CD4-positive, alpha-beta T cell (primary cell): ENCODE data around the gene MPRIP. TPM values are rescaled to one million over a fixed set of nuclear protein-coding genes. Genes with fewer than 3 reads are reported as not detected.
A peak's percentile ranks its signal among the peaks of the same experiment; 100 is the strongest.

Experiments used
- ATAC-seq: fragments of 200-7000 bp; cut with Tn5 transposase; one replicate; pipeline ENCODE4 v1.10.0; 2022; ENCODE audit warnings: mild to moderate bottlenecking; ENCODE audit not compliant: poor library complexity
- CTCF ChIA-PET: fragments of 350-600 bp; sonication (Branson Sonifier 250); formaldehyde crosslinking; loops from one replicate; lab custom pipeline; 2021; ENCODE audit warnings: antibody characterized with exemption, inconsistent platforms; lab: Charles Lee
- POLR2A ChIA-PET: fragments of 350-600 bp; sonication (Branson Sonifier 250); formaldehyde crosslinking; loops from one replicate; lab custom pipeline; 2021; ENCODE audit warnings: antibody characterized with exemption, inconsistent platforms; lab: Charles Lee
- DNase-seq, 14 experiments: peaks; one replicate each; pipeline ENCODE4 v3.0.0-alpha.2; 2013 to 2020; ENCODE audit warnings: mixed read lengths in 2 of 14
- H3K27ac ChIP-seq, 2 donors: one replicate each; pipeline versions ENCODE4 v1.5.1 to v1.7.0; 2013; ENCODE audit warnings: low read length in 2 of 2, low read depth in 1 of 2, mild to moderate bottlenecking in 1 of 2
- H3K27me3 ChIP-seq, 2 experiments: 1 replicate in 1 of 2; 2 replicates in 1 of 2; pipeline versions ENCODE4 v1.6.1 to v1.7.0; 2013; ENCODE audit warnings: low read length in 2 of 2, control low read depth in 1 of 2, mild to moderate bottlenecking in 1 of 2, moderate library complexity in 1 of 2; ENCODE audit not compliant: insufficient read depth in 2 of 2, control insufficient read depth in 1 of 2
- H3K36me3 ChIP-seq: one replicate; pipeline ENCODE4 v1.6.1; 2013; ENCODE audit warnings: low read length, control low read depth; ENCODE audit not compliant: insufficient read depth
- H3K4me1 ChIP-seq: one replicate; pipeline ENCODE4 v1.6.1; 2013; ENCODE audit warnings: low read length, control low read depth; ENCODE audit not compliant: insufficient read depth
- H3K4me3 ChIP-seq: one replicate; pipeline ENCODE4 v1.5.1; 2013; ENCODE audit warnings: mild to moderate bottlenecking, low read length, moderate library complexity
- H3K9me3 ChIP-seq, 2 experiments: 1 replicate in 1 of 2; 2 replicates in 1 of 2; pipeline versions ENCODE4 v1.6.1 to v1.7.0; 2013; ENCODE audit warnings: low read length in 2 of 2, mild to moderate bottlenecking in 2 of 2, control low read depth in 1 of 2, moderate library complexity in 1 of 2; ENCODE audit not compliant: control insufficient read depth in 1 of 2, insufficient read depth in 1 of 2
- H3K27ac Mint-ChIP-seq: one replicate; pipeline ENCODE4 v1.8.0; 2020; ENCODE audit warnings: mixed read lengths
- H3K27me3 Mint-ChIP-seq: one replicate; pipeline ENCODE4 v1.8.0; 2021; ENCODE audit warnings: mixed read lengths
- H3K36me3 Mint-ChIP-seq: one replicate; pipeline ENCODE4 v1.8.0; 2021; ENCODE audit warnings: low read depth, mixed read lengths
- H3K4me1 Mint-ChIP-seq: one replicate; pipeline ENCODE4 v1.8.0; 2021; ENCODE audit warnings: low read depth, mixed read lengths
- H3K4me3 Mint-ChIP-seq: one replicate; pipeline ENCODE4 v1.8.0; 2020; ENCODE audit warnings: mild to moderate bottlenecking, mixed read lengths
- H3K9me3 Mint-ChIP-seq: one replicate; pipeline ENCODE4 v1.8.0; 2020; ENCODE audit warnings: mixed read lengths
- CTCF ChIP-seq: fragments of 200-600 bp; IDR thresholded peaks from one replicate; pipeline ENCODE4 v1.8.0; 2022; ENCODE audit warnings: antibody characterized with exemption, mild to moderate bottlenecking
- intact Hi-C, 2 experiments: fragments of 100-400 bp; cut with DNase I in 1 of 2; cut with micrococcal nuclease in 1 of 2; formaldehyde crosslinking; loops; one replicate each; pipeline versions ENCODE4 v1.15.1 to v1.9.0; 2023 to 2025; cut with DNase I, micrococcal nuclease
- total RNA-seq, 174 experiments: library from RNA in 2 of 174; stranded (reverse) in 2 of 174; gene quantifications; one replicate each; pipeline ENCODE4 v1.2.3 and lab custom pipeline; 2021 to 2026

Gene MPRIP
- total RNA-seq, 2 experiments from 2014 or later = 176 to 188 TPM

- Mint-ChIP-seq H3K36me3 (peaks cover 71% of the 10 kb centered on the region), H3K27ac (no peak overlapping the region)
- POLR2A ChIA-PET = interaction anchor here (1.0 to 1.6 kb wide), 5 partner anchors 22 to 139 kb away, joined by 3 to 4 read pairs (median 4); no protein-coding TSS in a partner anchor
Observed at GRCh38 chr17:17141279-17141678, 99.0 kb downstream of the MPRIP start.

GRCh38 chr17:17141860-17142552 is 99.7 kb downstream of the MPRIP start:
- Mint-ChIP-seq H3K27ac (peak overlapping the region; percentile 53), H3K4me1 (peaks cover 7% of the 10 kb centered on the region), H3K36me3 (peaks cover 71% of the 10 kb centered on the region), H3K9me3 (no peaks in the 10 kb centered on the region), H3K4me3 (no peak overlapping the region), H3K27me3 (no peaks in the 10 kb centered on the region)
- intact Hi-C loops = loop anchor here (1.0 kb wide), 1 partner anchor 171 kb away; no protein-coding TSS in a partner anchor
- peak; percentile 29 to 80 (median 52) for DNase-seq
- peak; percentile 89 for ATAC-seq
- no peak overlapping the region for H3K27ac ChIP-seq
- peaks cover 26% of the 10 kb centered on the region for H3K4me1 ChIP-seq
- peaks cover 70% of the 10 kb centered on the region for H3K36me3 ChIP-seq
- TF ChIP-seq CTCF = peak; percentile 69
- POLR2A ChIA-PET = interaction anchor here (0.9 to 1.6 kb wide), 6 partner anchors 23 to 138 kb away, joined by 3 to 4 read pairs (median 4); partner anchors contain the start of gene FLCN
- no peak overlapping the region for H3K4me3 ChIP-seq
- CTCF ChIA-PET = interaction anchor here (0.6 to 2.1 kb wide), 22 partner anchors 14 to 173 kb away, joined by 3 to 8 read pairs (median 4); partner anchors contain the start of genes COPS3 and FLCN
- no peaks in the 10 kb centered on the region for H3K27me3 ChIP-seq
- H3K9me3 ChIP-seq = no peaks in the 10 kb centered on the region

More at GRCh38 chr17:17141279-17141678, 99.0 kb downstream of the MPRIP start:
- Mint-ChIP-seq H3K4me3 (no peak overlapping the region), H3K9me3 (no peaks in the 10 kb centered on the region), H3K27me3 (no peaks in the 10 kb centered on the region), H3K4me1 (peaks cover 7% of the 10 kb centered on the region)
- H3K4me1 ChIP-seq = peaks cover 23% of the 10 kb centered on the region
- TF ChIP-seq CTCF = no peak
- H3K4me3 ChIP-seq = no peak overlapping the region
- peaks cover 70% of the 10 kb centered on the region for H3K36me3 ChIP-seq
- H3K9me3 ChIP-seq = no peaks in the 10 kb centered on the region
- DNase-seq = no peak
- intact Hi-C loops = no loop called here
- H3K27ac ChIP-seq = no peak overlapping the region
- no peak for ATAC-seq
- H3K27me3 ChIP-seq = no peaks in the 10 kb centered on the region
- CTCF ChIA-PET = interaction anchor here (1.0 to 2.1 kb wide), 10 partner anchors 15 to 174 kb away, joined by 3 to 8 read pairs (median 4); no protein-coding TSS in a partner anchor

GRCh38 chr17:17142556-17142955 is 100.3 kb downstream of the MPRIP start:
- intact Hi-C loops = loop anchor here (1.0 kb wide), 1 partner anchor 171 kb away; no protein-coding TSS in a partner anchor
- TF ChIP-seq CTCF = no peak
- peaks cover 71% of the 10 kb centered on the region for H3K36me3 ChIP-seq
- Mint-ChIP-seq H3K4me3 (no peak overlapping the region), H3K4me1 (peaks cover 7% of the 10 kb centered on the region), H3K27ac (no peak overlapping the region), H3K9me3 (no peaks in the 10 kb centered on the region), H3K27me3 (no peaks in the 10 kb centered on the region), H3K36me3 (peaks cover 69% of the 10 kb centered on the region)
- H3K4me1 ChIP-seq = peaks cover 26% of the 10 kb centered on the region
- H3K27ac ChIP-seq = no peak overlapping the region
- H3K27me3 ChIP-seq = no peaks in the 10 kb centered on the region
- no peak for ATAC-seq
- no peaks in the 10 kb centered on the region for H3K9me3 ChIP-seq
- ChIA-PET POLR2A (interaction anchor here (0.9 to 1.6 kb wide), 5 partner anchors 23 to 138 kb away, joined by 3 to 4 read pairs (median 4); partner anchors contain the start of gene FLCN), CTCF (interaction anchor here (0.6 to 2.1 kb wide), 22 partner anchors 14 to 173 kb away, joined by 3 to 8 read pairs (median 4); partner anchors contain the start of genes COPS3 and FLCN)
- no peak for DNase-seq
- H3K4me3 ChIP-seq = no peak overlapping the region
